ENCODE measurements around the gene NMRAL1. TPM values are rescaled to one million over a fixed set of nuclear protein-coding genes. Genes with fewer than 3 reads are reported as not detected.
A peak's percentile ranks its signal among the peaks of the same experiment; 100 is the strongest.

NMRAL1 gene
- total RNA-seq: 62.7 and 69.4 TPM in 2 replicates

DNA sequence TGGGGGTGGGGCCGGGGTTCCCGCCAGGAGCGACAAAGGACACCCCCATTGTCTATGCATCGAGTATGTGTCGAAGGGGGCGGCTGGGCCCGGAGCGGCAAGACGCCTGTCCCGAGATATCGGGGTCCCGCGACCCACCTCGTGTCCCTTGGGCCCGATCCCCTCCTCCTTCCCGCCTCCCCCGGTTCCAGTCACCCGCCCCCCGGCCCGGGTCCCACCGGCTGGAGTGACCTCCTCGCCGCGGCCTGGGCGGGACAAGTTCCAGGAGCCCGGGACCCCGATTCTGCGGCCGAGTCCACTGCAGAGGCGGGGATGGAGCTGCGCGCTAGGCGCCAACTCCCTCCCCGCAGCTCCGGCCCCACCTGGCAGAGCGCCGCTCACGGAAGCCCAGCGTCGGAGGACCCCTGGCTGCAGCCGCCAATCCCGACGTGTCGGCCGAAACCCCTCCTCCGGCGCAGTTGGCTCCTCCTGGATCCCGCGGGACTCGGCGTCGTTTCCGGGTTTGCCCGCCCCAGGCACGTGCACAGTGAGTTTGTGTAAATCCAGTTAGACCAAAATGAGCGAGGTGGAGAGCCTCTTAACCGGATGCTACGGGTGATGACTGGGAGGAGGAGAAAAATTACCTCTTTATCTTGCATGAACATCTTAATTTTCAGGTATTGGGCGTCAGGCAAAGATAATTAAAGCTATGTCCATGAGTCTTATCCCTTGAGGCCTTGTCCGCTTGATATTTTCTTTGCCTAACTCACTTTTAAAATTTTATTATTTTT, at the start of gene NMRAL1:
Gene NMRAL1 (minus strand): TSS at position 434 of the 770 bp plus-strand sequence. CDS start 493 bp downstream, outside the sequence.
- peak within 1 kb of the TSS; percentile 87 for H3K4me3 ChIP-seq (ENCODE audit: low read depth, low read length)
- no peaks in the 10 kb centered on the region for H3K27me3 ChIP-seq (ENCODE audit: control insufficient read depth, insufficient read depth, low read length)
- TF ChIP-seq, protein P1, sequence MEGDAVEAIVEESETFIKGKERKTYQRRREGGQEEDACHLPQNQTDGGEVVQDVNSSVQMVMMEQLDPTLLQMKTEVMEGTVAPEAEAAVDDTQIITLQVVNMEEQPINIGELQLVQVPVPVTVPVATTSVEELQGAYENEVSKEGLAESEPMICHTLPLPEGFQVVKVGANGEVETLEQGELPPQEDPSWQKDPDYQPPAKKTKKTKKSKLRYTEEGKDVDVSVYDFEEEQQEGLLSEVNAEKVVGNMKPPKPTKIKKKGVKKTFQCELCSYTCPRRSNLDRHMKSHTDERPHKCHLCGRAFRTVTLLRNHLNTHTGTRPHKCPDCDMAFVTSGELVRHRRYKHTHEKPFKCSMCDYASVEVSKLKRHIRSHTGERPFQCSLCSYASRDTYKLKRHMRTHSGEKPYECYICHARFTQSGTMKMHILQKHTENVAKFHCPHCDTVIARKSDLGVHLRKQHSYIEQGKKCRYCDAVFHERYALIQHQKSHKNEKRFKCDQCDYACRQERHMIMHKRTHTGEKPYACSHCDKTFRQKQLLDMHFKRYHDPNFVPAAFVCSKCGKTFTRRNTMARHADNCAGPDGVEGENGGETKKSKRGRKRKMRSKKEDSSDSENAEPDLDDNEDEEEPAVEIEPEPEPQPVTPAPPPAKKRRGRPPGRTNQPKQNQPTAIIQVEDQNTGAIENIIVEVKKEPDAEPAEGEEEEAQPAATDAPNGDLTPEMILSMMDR (IDR thresholded peaks at IDR 0.05; ENCODE audit: insufficient read depth, low read length, severe bottlenecking): no peak
- DNase-seq (ENCODE audit: low read depth) (peak; percentile 87), FAIRE-seq (no peak)
- no peaks in the 10 kb centered on the region for H3K36me3 ChIP-seq (ENCODE audit: control insufficient read depth, insufficient read depth, low read length)

DNA sequence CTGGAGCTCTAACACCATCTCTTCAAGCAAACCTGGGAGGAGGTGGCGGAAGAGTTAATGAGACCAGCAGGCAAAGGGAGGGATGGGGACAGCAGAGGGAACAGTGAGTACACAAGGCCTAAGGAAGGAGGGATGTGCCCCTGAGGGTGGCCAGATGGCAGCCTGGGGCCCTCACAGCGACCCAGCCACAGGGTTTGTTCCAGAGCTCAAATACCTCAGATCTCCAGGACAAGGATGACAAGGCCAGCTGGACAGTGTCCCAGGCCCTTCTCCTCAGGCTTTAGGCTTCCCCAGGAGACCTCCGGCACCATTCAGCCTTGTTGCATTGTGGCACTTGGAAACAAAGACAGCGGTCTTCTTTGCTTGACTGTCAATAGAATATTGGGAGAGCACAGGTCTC, 49.3 kb upstream of the NMRAL1 start:
- TF ChIP-seq, protein P1 (IDR thresholded peaks at IDR 0.05; ENCODE audit: insufficient read depth, low read length, severe bottlenecking): no peak
- Histone ChIP-seq H3K36me3 (ENCODE audit: control insufficient read depth, insufficient read depth, low read length) (peaks cover 6% of the 10 kb centered on the region), H3K4me3 (ENCODE audit: low read depth, low read length) (no peak overlapping the region), H3K27me3 (ENCODE audit: control insufficient read depth, insufficient read depth, low read length) (no peaks in the 10 kb centered on the region)
- no peak for FAIRE-seq
- DNase-seq (ENCODE audit: low read depth): no peak

GRCh38 chr16:4522051-4522581, 47.7 kb upstream of the NMRAL1 start:
- DNase-seq (ENCODE audit: low read depth) (no peak), FAIRE-seq (no peak)

DNA sequence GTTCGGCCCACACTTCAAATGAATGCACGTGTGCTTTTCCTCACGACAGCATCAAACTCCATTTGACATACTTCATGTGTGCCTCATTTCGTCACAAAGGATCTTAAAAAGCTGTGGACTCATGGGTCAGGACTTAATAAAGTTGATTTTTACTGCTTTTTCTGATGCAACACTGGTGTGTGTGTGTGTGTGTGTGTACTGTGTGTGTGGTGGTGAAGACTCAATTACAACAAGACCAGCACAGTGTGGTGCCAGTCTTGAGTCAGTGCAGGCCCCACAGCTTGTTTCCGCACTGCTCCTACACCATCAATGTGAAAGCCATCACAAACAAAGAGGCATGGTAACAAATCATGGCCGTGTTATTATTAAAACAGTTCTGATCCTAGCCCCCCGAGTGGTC, 46.5 kb upstream of the NMRAL1 start:
- TF ChIP-seq, protein P1 (IDR thresholded peaks at IDR 0.05; ENCODE audit: insufficient read depth, low read length, severe bottlenecking): no peak
- Histone ChIP-seq H3K36me3 (ENCODE audit: control insufficient read depth, insufficient read depth, low read length) (peaks cover 6% of the 10 kb centered on the region), H3K4me3 (ENCODE audit: low read depth, low read length) (no peak overlapping the region), H3K27me3 (ENCODE audit: control insufficient read depth, insufficient read depth, low read length) (no peaks in the 10 kb centered on the region)
- DNase-seq (ENCODE audit: low read depth) (no peak), FAIRE-seq (no peak)

More at GRCh38 chr16:4522051-4522581, 47.7 kb upstream of the NMRAL1 start:
- Histone ChIP-seq H3K27me3 (ENCODE audit: control insufficient read depth, insufficient read depth, low read length) (no peaks in the 10 kb centered on the region), H3K36me3 (ENCODE audit: control insufficient read depth, insufficient read depth, low read length) (peaks cover 6% of the 10 kb centered on the region), H3K4me3 (ENCODE audit: low read depth, low read length) (no peak overlapping the region)
- TF ChIP-seq, protein P1 (IDR thresholded peaks at IDR 0.05; ENCODE audit: insufficient read depth, low read length, severe bottlenecking): no peak

GRCh38 chr16:4519274-4520058, 45.0 kb upstream of the NMRAL1 start:
- no peak overlapping the region for H3K4me3 ChIP-seq (ENCODE audit: low read depth, low read length)
- H3K36me3 ChIP-seq (ENCODE audit: control insufficient read depth, insufficient read depth, low read length): peaks cover 6% of the 10 kb centered on the region
- FAIRE-seq (no peak), DNase-seq (ENCODE audit: low read depth) (no peak)
- TF ChIP-seq, protein P1 (IDR thresholded peaks at IDR 0.05; ENCODE audit: insufficient read depth, low read length, severe bottlenecking): no peak
- no peaks in the 10 kb centered on the region for H3K27me3 ChIP-seq (ENCODE audit: control insufficient read depth, insufficient read depth, low read length)

Measured in bronchial epithelial cell (primary cell).